GM12878 (cell line): ENCODE data around the gene CXCL17. TPM values are rescaled to one million over a fixed set of nuclear protein-coding genes. Genes with fewer than 3 reads are reported as not detected.
"Not testable (repeated sequence)": the region's sequence is repeated elsewhere in the genome, so short reads cannot be mapped to it uniquely, and the experiment has no call there.

Experiments
- ATAC-seq: fragments of 200-7000 bp; cut with Tn5 transposase; 3 replicates; pipeline ENCODE4 v1.9.1; 2020; ENCODE audit warnings: mild to moderate bottlenecking, moderate library complexity
- BruUV-seq: library from RNA; stranded (reverse); fragments of 400-500 nt; replicated peaks from 2 replicates; lab custom pipeline; 2021; lab: Mats Ljungman, UMichigan
- CTCF ChIA-PET: fragments of 300-600 bp; sonication (Branson Sonifier 250); formaldehyde crosslinking; extraction: SDS; loops from one replicate; lab custom pipeline; 2021; ENCODE audit warnings: inconsistent platforms; lab: Yijun Ruan, JAX
- POLR2A ChIA-PET: fragments of 350-600 bp; formaldehyde crosslinking; extraction: SDS; loops from one replicate; lab custom pipeline; 2021; ENCODE audit warnings: inconsistent platforms; lab: Charles Lee
- RAD21 ChIA-PET: fragments of 300-600 bp; sonication (Branson Sonifier 250); formaldehyde crosslinking; loops from one replicate; lab custom pipeline; 2023; ENCODE audit warnings: antibody characterized with exemption; ENCODE audit not compliant: unreplicated experiment; lab: Charles Lee
- SMC1A ChIA-PET: fragments of 300-600 bp; sonication (Branson Sonifier 250); formaldehyde crosslinking; loops from one replicate; lab custom pipeline; 2023; ENCODE audit not compliant: unreplicated experiment, uncharacterized antibody; lab: Charles Lee
- DNase-seq: peaks from one replicate; pipeline ENCODE4 v3.0.0-alpha.2; 2011; ENCODE audit warnings: low read depth, low spot score
- FAIRE-seq: peaks from 3 replicates; lab custom pipeline; 2011; peaks lifted over from hg19 to GRCh38; lab: Jason Lieb, UNC
- H2AFZ ChIP-seq: 2 replicates; pipeline ENCODE4 v1.6.0; 2011; ENCODE audit warnings: low read depth, low read length, control low read depth; ENCODE audit not compliant: control insufficient read depth
- H3K27ac ChIP-seq: 2 replicates; pipeline ENCODE4 v1.5.1; 2011; ENCODE audit warnings: control low read depth; ENCODE audit not compliant: control insufficient read depth, insufficient read depth
- H3K27me3 ChIP-seq, 2 experiments: replicated peaks in 1 of 2; 2 replicates each; pipeline versions ENCODE4 v1.6.0 to v1.6.1; 2011; ENCODE audit warnings: low read length in 1 of 2; ENCODE audit not compliant: control insufficient read depth in 2 of 2, insufficient read depth in 2 of 2
- H3K36me3 ChIP-seq, 2 experiments: 2 replicates each; pipeline ENCODE4 v1.5.1; 2011; ENCODE audit warnings: low read length in 1 of 2; ENCODE audit not compliant: control insufficient read depth in 2 of 2, insufficient read depth in 2 of 2
- H3K4me1 ChIP-seq: 2 replicates; pipeline ENCODE4 v1.6.1; 2011; ENCODE audit warnings: mild to moderate bottlenecking, low read length, moderate library complexity, mixed read lengths; ENCODE audit not compliant: control insufficient read depth, insufficient read depth
- H3K4me2 ChIP-seq: 2 replicates; pipeline ENCODE4 v1.6.0; 2011; ENCODE audit warnings: control low read depth; ENCODE audit not compliant: control insufficient read depth, insufficient read depth
- H3K4me3 ChIP-seq: fragments of 200-600 bp; sonication (generic); 2 replicates; pipeline ENCODE4 v1.5.1; 2016
- H3K79me2 ChIP-seq: 2 replicates; pipeline ENCODE4 v1.6.0; 2011; ENCODE audit warnings: low read length; ENCODE audit not compliant: control insufficient read depth, insufficient read depth
- H3K9ac ChIP-seq: 2 replicates; pipeline ENCODE4 v1.8.0; 2011; ENCODE audit warnings: low read length, control low read depth, mixed read lengths; ENCODE audit not compliant: control insufficient read depth, insufficient read depth
- H3K9me3 ChIP-seq: replicated peaks from 3 replicates; pipeline ENCODE4 v1.5.1; 2011; ENCODE audit warnings: mild to moderate bottlenecking, low read length; ENCODE audit not compliant: control insufficient read depth, insufficient read depth
- H4K20me1 ChIP-seq: 2 replicates; pipeline ENCODE4 v1.6.0; 2011; ENCODE audit not compliant: control insufficient read depth, insufficient read depth
- EGR1 ChIP-seq, 2 experiments: IDR thresholded peaks; 1 replicate in 1 of 2; 2 replicates in 1 of 2; pipeline ENCODE4 v1.6.1; 2011 to 2012; ENCODE audit warnings: low read depth in 2 of 2, low read length in 2 of 2, borderline replicate concordance in 1 of 2, mild to moderate bottlenecking in 1 of 2, moderate library complexity in 1 of 2
- IRF5 ChIP-seq: fragments of 450-650 bp; IDR thresholded peaks from 2 replicates; pipeline ENCODE4 v1.6.1; 2017; ENCODE audit warnings: borderline replicate concordance
- JUND ChIP-seq: IDR thresholded peaks from 2 replicates; pipeline ENCODE4 v1.6.1; 2012; ENCODE audit warnings: low read depth, mild to moderate bottlenecking, low read length, improper control_type of control experiment, moderate library complexity
- MAX ChIP-seq: IDR thresholded peaks from 2 replicates; pipeline ENCODE4 v1.6.1; 2012; ENCODE audit warnings: low read depth, low read length, improper control_type of control experiment
- PML ChIP-seq: IDR thresholded peaks from 2 replicates; pipeline ENCODE4 v1.6.1; 2012; ENCODE audit warnings: low read length, inconsistent platforms
- POLR2A ChIP-seq: IDR thresholded peaks from 2 replicates; pipeline ENCODE4 v1.6.1; 2011; ENCODE audit warnings: low read depth, mild to moderate bottlenecking, low read length
- RUNX3 ChIP-seq: IDR thresholded peaks from 2 replicates; pipeline ENCODE4 v1.6.1; 2012; ENCODE audit warnings: low read length, inconsistent platforms
- SIX5 ChIP-seq: IDR thresholded peaks from 2 replicates; pipeline ENCODE4 v1.6.1; 2011; ENCODE audit warnings: mild to moderate bottlenecking, low read depth, low read length, moderate library complexity; ENCODE audit not compliant: severe bottlenecking
- SRF ChIP-seq, 2 experiments: IDR thresholded peaks; 2 replicates each; pipeline ENCODE4 v1.6.1; 2011; ENCODE audit warnings: low read depth in 2 of 2, low read length in 2 of 2, mild to moderate bottlenecking in 1 of 2, moderate library complexity in 1 of 2
- ZNF24 ChIP-seq: fragments of 450-650 bp; IDR thresholded peaks from 2 replicates; pipeline ENCODE4 v1.6.1; 2017; ENCODE audit warnings: antibody characterized with exemption, mild to moderate bottlenecking
- ZNF274 ChIP-seq: IDR thresholded peaks from one replicate; pipeline ENCODE4 v1.8.0; 2011; ENCODE audit not compliant: insufficient read length, insufficient read depth
- ZZZ3 ChIP-seq: IDR thresholded peaks from 2 replicates; pipeline ENCODE4 v1.6.1; 2011; ENCODE audit warnings: low read depth; ENCODE audit not compliant: control insufficient read depth, insufficient read length
- WGBS: methylation state at CpG from one replicate; pipeline ENCODE4 v1.1.6; 2016; ENCODE audit warnings: low lambda C conversion rate; ENCODE audit not compliant: insufficient replicate concordance, insufficient coverage; ENCODE audit errors: missing lambda C conversion rate; 5-methylcytosine and 5-hydroxymethylcytosine counted together
- in situ Hi-C: fragments of 300-500 bp; cut with MboI; formaldehyde crosslinking; loops from 9 replicates; pipeline ENCODE4 v1.14.3; 2018; ENCODE audit warnings: mixed read lengths
- intact Hi-C: fragments of 100-400 bp; cut with micrococcal nuclease; formaldehyde crosslinking; loops from one replicate; pipeline ENCODE4 v1.14.2; 2022; ENCODE audit not compliant: unreplicated experiment
- polyA plus RNA-seq, 11 experiments: library from polyadenylated mRNA; depleted of rRNA in 4 of 11; unstranded in 6 of 11; stranded (reverse) in 5 of 11; fragments of >200 nt; fragmentation: Nextera tagmentation in 4 of 11; fragmentation: Illumina TruSeq in 1 of 11; extraction: Ambion mirVana in 4 of 11; extraction: Trizol in 1 of 11; gene quantifications; 1 replicate in 1 of 11; 2 replicates in 10 of 11; pipeline versions ENCODE4 v1.2.1 to v1.2.3, GENCODE V29; 2011 to 2016; ENCODE audit warnings: inconsistent platforms in 2 of 11, missing spikeins in 2 of 11, low read depth in 1 of 11
- total RNA-seq, 4 experiments: library from RNA; depleted of rRNA in 3 of 4; stranded (reverse); fragments of >200 nt in 3 of 4; fragmentation: Illumina TruSeq in 1 of 4; extraction: Trizol in 1 of 4; gene quantifications; 2 replicates each; pipeline versions ENCODE4 v1.2.1 to v1.2.3, GENCODE V29; 2013 to 2021
- TF ChIP-seq, protein P1 (sequence below): IDR thresholded peaks from 2 replicates; pipeline ENCODE4 v1.6.1; 2012; ENCODE audit warnings: low read depth, low read length, improper control_type of control experiment
- TF ChIP-seq, protein P2 (sequence below): fragments of 450-650 bp; formaldehyde crosslinking; IDR thresholded peaks from 2 replicates; pipeline ENCODE4 v1.4.0; 2020; ENCODE audit warnings: mild to moderate bottlenecking, moderate library complexity

Gene CXCL17
- total and polyA plus RNA-seq, 10 of the 15 experiments (the other 5 are each of a cell fraction or from before 2014, with no cell fraction given), result 0.13 to 0.24 (median 0.15) TPM; not detected in 7

- no peak for TF ChIP-seq MAX
- TF ChIP-seq ZZZ3, result no peak
- TF ChIP-seq ZNF24, result no peak
- TF ChIP-seq SRF (IDR thresholded peaks at IDR 0.05; ENCODE audit: low read depth in 2 of 2, low read length in 2 of 2), result no peak
- no peak for TF ChIP-seq EGR1 (IDR thresholded peaks at IDR 0.05; ENCODE audit: borderline replicate concordance in 1 of 2, low read depth in 2 of 2, low read length in 2 of 2)
- TF ChIP-seq RUNX3, result no peak
- TF ChIP-seq JUND, result no peak
- TF ChIP-seq, protein P1, sequence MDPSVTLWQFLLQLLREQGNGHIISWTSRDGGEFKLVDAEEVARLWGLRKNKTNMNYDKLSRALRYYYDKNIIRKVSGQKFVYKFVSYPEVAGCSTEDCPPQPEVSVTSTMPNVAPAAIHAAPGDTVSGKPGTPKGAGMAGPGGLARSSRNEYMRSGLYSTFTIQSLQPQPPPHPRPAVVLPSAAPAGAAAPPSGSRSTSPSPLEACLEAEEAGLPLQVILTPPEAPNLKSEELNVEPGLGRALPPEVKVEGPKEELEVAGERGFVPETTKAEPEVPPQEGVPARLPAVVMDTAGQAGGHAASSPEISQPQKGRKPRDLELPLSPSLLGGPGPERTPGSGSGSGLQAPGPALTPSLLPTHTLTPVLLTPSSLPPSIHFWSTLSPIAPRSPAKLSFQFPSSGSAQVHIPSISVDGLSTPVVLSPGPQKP, result no peak
- TF ChIP-seq SIX5, result no peak
- TF ChIP-seq, protein P2, sequence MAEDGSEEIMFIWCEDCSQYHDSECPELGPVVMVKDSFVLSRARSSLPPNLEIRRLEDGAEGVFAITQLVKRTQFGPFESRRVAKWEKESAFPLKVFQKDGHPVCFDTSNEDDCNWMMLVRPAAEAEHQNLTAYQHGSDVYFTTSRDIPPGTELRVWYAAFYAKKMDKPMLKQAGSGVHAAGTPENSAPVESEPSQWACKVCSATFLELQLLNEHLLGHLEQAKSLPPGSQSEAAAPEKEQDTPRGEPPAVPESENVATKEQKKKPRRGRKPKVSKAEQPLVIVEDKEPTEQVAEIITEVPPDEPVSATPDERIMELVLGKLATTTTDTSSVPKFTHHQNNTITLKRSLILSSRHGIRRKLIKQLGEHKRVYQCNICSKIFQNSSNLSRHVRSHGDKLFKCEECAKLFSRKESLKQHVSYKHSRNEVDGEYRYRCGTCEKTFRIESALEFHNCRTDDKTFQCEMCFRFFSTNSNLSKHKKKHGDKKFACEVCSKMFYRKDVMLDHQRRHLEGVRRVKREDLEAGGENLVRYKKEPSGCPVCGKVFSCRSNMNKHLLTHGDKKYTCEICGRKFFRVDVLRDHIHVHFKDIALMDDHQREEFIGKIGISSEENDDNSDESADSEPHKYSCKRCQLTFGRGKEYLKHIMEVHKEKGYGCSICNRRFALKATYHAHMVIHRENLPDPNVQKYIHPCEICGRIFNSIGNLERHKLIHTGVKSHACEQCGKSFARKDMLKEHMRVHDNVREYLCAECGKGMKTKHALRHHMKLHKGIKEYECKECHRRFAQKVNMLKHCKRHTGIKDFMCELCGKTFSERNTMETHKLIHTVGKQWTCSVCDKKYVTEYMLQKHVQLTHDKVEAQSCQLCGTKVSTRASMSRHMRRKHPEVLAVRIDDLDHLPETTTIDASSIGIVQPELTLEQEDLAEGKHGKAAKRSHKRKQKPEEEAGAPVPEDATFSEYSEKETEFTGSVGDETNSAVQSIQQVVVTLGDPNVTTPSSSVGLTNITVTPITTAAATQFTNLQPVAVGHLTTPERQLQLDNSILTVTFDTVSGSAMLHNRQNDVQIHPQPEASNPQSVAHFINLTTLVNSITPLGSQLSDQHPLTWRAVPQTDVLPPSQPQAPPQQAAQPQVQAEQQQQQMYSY (CRISPR knock-in tag), result no peak
- TF ChIP-seq PML, result no peak
- no peak for TF ChIP-seq IRF5
- TF ChIP-seq POLR2A, result no peak
- TF ChIP-seq ZNF274, result no peak
- TF ChIP-seq, all 136 proteins: peak for 0
These were observed 19.1 kb upstream of the CXCL17 start (continued) for GRCh38 chr19:42461700-42462324.

- H3K79me2 ChIP-seq, H3K4me3 ChIP-seq, H3K4me2 ChIP-seq, H3K9me3 ChIP-seq, FAIRE-seq, DNase-seq, H3K9ac ChIP-seq, H3K36me3 ChIP-seq, H3K27me3 ChIP-seq, H2AFZ ChIP-seq, H4K20me1 ChIP-seq, intact Hi-C loops, H3K27ac ChIP-seq, in situ Hi-C loops, BruUV-seq, ATAC-seq: not testable (repeated sequence)
- ChIA-PET SMC1A (interaction anchor here (1.5 to 8.0 kb wide), 2 partner anchors 11 to 67 kb away, joined by 6 to 127 read pairs; partner anchors contain the start of gene CEACAM1), POLR2A (interaction anchor here (0.6 kb wide), 1 partner anchor 10 kb away, joined by 5 read pairs; no protein-coding TSS in a partner anchor), RAD21 (interaction anchor here (1.6 to 2.1 kb wide), 2 partner anchors 11 to 67 kb away, joined by 7 to 10 read pairs; partner anchors contain the start of gene CEACAM1), CTCF (interaction anchor here (2.1 to 3.6 kb wide), 3 partner anchors 20 to 68 kb away, joined by 8 to 14 read pairs (median 9); partner anchors contain the start of gene CEACAM1)
- H3K4me1 ChIP-seq, result peaks cover 16% of the 10 kb centered on the region
- WGBS, result 62% methylated on average over 8 of the region's 8 CpGs
These were observed 18.5 kb upstream of the CXCL17 start for GRCh38 chr19:42461231-42461630.
